AG10803 (cell line): ENCODE data around the gene FSTL5.
A peak's percentile ranks its signal among the peaks of the same experiment; 100 is the strongest.

Experiments
- DNase-seq: peaks from one replicate; pipeline ENCODE4 v3.0.0; 2010; ENCODE audit warnings: low read depth
- H3K4me3 ChIP-seq: 2 replicates; pipeline ENCODE4 v1.5.1; 2011; ENCODE audit warnings: mild to moderate bottlenecking, low read length, control low read depth
- CTCF ChIP-seq: conservative IDR thresholded peaks from 2 replicates; pipeline ENCODE4 v1.5.1; 2011; ENCODE audit warnings: mild to moderate bottlenecking, low read length, control low read depth, inconsistent platforms

The FSTL5 gene

DNA sequence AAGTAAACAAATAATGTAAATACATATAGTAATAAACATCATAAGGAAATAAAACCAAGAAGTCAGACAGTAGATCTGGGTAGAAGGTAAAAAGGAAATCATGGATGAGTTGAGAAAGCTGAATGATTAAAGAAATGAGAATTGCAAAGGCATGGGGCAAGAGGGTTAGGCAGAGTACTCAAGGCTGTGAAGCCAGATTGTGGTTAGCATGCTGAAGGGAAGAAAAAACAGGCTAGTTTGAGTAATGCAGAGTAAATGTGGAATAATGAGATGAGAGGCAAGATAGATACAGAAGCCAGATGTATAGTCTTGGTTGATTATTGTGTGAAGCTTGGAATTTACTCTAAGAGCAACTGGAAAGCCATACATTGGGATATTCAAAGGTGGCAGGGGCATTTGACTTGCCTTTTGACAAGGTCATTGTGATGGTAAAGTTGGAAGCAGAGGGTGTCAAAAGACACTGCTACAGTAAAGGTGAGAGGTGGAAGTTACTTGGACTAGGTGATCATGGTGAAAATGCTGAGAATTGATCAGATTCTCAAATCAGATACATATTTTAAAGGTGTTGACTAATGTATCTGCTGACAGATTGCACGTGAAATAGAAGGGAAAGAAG is 307.0 kb downstream of the FSTL5 start:
- no peak for TF ChIP-seq CTCF

GRCh38 chr4:161850631-161851030 is 313.2 kb downstream of the FSTL5 start:
- DNase-seq = no peak
- no peak overlapping the region for H3K4me3 ChIP-seq
- no peak for TF ChIP-seq CTCF

More for the DNA sequence above, 307.0 kb downstream of the FSTL5 start:
- no peak for DNase-seq
- H3K4me3 ChIP-seq = no peak overlapping the region

DNA sequence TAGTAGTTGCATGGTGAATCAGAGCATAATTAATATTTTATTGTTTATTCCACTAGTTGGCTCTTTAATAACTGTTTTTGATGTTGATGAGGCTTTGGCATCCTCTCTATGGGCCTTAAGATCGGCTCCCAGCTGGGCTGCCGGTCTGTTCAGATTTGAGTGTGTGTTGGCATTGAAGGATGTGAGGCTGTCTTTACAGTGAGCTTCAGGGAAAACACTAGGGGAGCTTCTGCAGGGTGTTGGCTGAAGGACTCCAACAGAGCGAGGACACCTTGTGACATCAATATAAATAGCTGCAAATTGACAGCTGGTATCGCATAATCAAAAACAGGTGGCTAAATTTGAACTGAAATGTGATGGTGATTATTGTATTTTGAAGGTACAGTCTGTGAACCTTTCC is 322.0 kb downstream of the FSTL5 start:
- DNase-seq = no peak
- no peak for TF ChIP-seq CTCF
- no peak overlapping the region for H3K4me3 ChIP-seq

- H3K4me3 ChIP-seq = no peak overlapping the region
- TF ChIP-seq CTCF = no peak
- DNase-seq = no peak
These were observed 334.2 kb downstream of the FSTL5 start for GRCh38 chr4:161829591-161829990.

DNA sequence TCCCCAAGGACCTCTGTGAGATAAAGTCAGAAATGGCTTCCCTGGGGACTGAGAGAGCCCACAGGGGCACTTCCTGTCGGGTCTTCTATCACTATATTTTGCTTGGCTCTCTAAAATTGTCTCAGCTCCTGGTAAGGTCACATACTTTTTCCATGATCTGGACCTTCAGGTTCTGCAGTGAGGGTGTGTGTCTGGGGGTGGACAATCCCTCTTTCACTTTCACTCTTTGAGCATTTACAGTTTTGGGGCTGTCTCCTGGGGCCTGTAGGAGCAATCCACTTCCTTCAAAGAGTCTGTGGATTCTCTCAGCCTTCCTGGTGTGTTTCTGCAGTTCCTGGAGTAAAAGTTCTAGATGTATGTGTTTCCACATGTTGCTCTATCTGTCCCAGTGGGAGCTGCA is 335.7 kb downstream of the FSTL5 start:
- TF ChIP-seq CTCF = no peak
- no peak overlapping the region for H3K4me3 ChIP-seq
- DNase-seq = peak; percentile 1

DNA sequence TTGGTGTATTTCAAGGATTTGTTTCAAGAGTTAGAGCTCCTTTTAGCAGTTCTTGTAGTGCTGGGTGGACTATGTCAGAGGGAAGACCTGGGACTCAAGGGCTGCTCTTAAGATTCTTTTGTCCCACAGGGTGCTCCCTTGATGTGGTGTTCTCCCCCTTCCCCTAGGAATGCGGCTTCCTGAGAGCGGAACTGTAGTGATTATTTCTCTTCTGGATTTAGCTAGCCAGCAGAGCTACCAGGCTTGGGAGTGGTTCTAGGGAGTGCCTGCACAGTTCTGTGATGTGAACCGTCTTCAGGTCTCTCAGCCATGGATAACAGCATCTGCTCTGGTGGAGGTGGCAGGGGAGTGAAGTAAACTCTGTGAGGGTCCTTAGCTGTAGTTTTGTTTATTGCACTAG is 336.8 kb downstream of the FSTL5 start:
- no peak overlapping the region for H3K4me3 ChIP-seq
- TF ChIP-seq CTCF = no peak
- no peak for DNase-seq

- no peak for DNase-seq
- TF ChIP-seq CTCF = no peak
- H3K4me3 ChIP-seq = no peak overlapping the region
These were observed 340.4 kb downstream of the FSTL5 start for GRCh38 chr4:161823450-161823849.
